GM19438 (cell line): ENCODE measurements around the gene ICA1L.

Experiments
- ATAC-seq: cut with Tn5 transposase; IDR thresholded peaks from one replicate; pipeline ENCODE4 v1.9.1; 2021; ENCODE audit warnings: low read depth; ENCODE audit not compliant: unreplicated experiment

The ICA1L gene

DNA sequence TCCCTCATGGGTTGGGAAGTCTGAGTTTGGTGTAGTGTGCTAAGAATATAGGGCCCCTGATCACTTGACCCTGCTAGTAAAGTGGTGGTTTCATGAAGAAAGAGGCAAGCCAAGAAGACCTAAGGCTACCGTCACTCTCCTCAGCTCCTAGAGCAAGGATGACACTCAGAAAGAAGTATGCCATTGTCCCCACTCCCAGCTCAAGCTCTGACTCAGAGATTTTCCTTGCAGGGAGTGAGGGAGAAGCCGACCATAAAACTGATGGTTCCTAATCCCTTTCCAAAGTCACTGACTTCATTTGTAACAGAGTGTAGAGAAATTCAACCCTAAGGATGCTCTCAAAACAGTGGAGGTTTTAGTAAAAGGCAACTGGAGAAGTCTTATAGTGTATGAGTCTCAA lies 80.9 kb downstream of the ICA1L start:
- ATAC-seq, result no peak

DNA sequence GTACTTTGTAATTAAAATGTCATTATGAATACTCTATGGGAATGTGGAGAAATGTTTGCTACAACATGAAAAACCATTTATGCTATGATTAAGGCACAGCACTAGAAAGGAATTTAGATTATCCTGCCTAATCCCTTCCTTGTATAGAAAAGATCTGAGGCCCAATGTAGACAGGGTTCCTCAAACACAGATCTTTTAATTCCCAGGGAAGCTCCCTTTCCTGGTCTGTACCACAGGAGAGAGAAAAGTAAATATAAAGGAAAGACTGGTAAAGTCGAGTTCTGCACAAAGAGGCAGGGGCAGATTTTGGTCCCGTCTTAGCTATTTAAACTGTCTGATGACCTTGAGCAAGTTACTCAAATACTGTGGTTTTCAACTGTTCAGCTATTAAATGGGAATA lies 84.7 kb downstream of the ICA1L start:
- no peak for ATAC-seq

- no peak for ATAC-seq
Measured at GRCh38 chr2:202782940-202783558, 88.5 kb downstream of the ICA1L start.

DNA sequence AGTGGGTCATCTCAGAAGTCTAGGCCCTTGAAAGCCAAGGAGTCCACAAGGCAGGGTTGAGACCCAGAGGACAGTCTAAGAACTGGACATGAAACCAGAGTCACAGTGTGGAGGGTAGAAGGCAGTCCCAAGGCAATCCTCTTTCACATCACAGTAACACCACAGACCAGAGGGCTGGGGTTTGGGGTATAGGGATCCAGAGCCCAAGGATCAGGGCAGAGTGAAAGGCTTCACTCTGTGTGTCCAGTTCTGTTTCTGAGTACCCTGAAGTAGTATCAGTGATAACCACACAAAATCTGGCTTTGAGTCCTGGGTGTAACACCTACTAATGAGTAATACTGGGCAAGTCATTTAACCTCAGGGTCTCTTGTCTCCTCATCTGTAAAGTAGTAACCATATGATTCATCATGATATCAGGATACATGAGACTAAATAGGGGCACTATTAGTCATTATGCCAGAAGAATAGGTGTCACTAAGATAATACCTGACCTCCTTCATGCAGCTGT lies 91.0 kb downstream of the ICA1L start:
- ATAC-seq, result peak; percentile 89

GRCh38 chr2:202778217-202778616 lies 93.3 kb downstream of the ICA1L start:
- no peak for ATAC-seq

- ATAC-seq, result no peak
Measured at GRCh38 chr2:202774104-202774503, 97.5 kb downstream of the ICA1L start.

- ATAC-seq, result no peak
Measured at GRCh38 chr2:202773301-202773973, 98.1 kb downstream of the ICA1L start.

- ATAC-seq, result no peak
Measured at GRCh38 chr2:202771741-202772460, 99.7 kb downstream of the ICA1L start.

- ATAC-seq, result no peak
Measured at GRCh38 chr2:202771336-202771735, 100.2 kb downstream of the ICA1L start.

- no peak for ATAC-seq
Measured at GRCh38 chr2:202769201-202769600, 102.4 kb downstream of the ICA1L start.

DNA sequence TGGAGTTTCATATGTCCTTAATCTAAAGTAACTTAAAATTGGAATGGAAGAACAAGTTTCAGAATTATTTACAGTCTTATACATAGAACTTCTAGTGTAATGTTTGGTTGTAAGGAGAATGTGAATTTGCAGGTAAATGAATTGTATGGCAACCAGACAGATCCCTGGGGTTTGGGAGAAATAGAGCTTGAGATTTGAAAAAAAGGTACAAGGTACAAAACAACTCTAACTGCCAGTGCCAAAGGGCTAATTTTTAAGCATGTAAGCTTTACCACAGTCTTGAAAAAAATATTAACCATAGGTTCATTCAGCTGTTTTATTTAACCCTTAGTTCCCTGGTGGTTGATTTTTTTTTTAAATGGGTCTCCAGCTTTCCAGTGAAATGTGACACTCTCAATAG lies 103.3 kb downstream of the ICA1L start:
- no peak for ATAC-seq

DNA sequence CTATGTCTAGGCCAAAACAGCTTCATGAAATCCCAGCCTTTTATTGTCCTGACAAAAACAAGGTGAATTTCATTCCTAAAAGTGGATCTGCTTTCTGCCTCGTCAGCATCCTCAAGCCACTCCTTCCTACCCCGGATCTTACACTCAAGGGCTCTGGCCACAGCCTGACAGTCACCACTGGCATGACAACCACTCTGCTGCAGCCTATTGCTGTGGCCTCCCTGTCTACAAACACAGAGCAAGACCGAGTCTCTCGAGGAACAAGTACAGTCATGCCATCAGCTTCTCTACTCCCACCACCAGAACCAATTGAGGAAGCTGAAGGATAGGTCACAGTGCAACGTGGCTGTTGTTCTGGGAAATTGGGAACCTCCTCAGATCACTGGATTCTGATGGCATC lies 106.1 kb downstream of the ICA1L start:
- ATAC-seq, result no peak

GRCh38 chr2:202764991-202765390 lies 106.6 kb downstream of the ICA1L start:
- ATAC-seq, result no peak

- no peak for ATAC-seq
Measured at GRCh38 chr2:202763916-202764315, 107.7 kb downstream of the ICA1L start.

DNA sequence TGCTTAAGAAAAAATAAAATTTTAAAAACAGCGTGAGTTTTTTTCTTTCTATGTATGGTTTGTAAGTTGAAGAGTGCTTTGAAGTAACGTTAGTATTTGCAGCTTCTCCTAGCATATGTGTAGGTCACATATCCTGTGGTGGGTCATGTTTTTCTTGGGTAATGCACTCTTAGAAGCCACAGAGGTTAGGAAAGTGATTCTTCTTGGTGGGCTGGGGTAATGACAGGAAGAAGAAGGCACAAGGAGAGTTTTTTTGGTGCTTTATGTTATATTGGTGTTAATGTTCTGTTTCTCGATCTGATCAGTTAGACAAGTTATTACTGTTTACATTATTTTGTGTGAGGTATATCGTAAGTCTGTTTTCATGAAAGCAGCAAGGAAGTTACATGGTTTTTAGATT lies 109.0 kb downstream of the ICA1L start:
- no peak for ATAC-seq

GRCh38 chr2:202760848-202761247 lies 110.7 kb downstream of the ICA1L start:
- no peak for ATAC-seq

DNA sequence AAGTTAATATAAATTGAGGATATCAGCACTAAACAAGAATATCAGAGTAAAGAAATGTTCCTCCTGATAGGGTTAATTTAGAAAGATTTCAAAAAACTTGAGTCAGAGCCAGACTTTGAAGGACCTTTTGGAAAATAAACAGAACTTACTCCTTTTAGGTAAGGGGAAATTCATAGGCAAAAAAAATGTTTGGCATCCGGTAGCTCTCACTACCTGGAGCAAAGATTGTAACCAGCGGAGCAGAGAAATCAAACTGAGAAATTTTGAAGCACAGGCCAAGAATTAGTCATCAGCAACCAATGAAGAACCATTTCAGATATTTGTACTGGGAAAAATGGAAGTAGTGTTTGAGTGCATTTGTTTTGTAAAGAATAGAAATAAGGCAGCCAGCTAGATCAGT lies 113.0 kb downstream of the ICA1L start:
- no peak for ATAC-seq

DNA sequence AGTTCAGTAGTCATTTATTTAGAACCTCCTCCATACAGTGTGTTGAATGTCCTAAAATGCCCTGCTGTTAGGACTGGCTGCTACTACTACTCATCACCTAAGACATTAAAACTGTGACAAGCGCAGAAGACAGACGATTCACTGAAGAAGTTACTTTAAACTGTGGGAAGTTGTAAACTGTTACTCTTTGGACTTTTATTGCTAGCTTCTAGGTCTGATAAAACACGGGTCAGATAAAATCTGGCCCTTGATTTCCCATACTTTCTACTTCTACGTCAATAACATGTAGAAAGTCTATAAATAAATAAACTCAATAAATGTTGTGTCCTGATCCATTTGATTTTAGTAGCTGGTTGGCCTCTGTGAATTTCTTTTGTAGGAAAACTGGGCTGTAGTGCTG lies 113.4 kb downstream of the ICA1L start:
- ATAC-seq, result no peak

- no peak for ATAC-seq
Measured at GRCh38 chr2:202757339-202757738, 114.2 kb downstream of the ICA1L start.

DNA sequence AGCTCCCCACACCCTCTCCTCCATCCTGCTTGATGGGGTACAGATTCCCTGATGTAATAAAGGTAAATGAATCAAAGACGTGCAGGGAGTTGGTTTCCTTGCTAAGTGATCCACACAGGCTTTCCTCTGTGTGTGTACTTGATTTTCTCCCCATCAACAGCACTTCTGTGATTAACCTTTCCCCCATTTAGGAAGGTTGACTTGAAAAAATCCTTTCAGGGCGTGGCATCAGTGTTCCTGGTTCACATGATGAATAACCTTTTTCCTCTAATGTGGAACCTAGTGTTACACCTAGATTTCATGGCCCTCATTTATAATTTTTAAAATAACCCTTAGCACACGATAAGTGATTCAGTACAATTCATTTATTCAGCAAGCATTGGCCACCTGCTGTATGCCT lies 115.0 kb downstream of the ICA1L start:
- ATAC-seq, result no peak

DNA sequence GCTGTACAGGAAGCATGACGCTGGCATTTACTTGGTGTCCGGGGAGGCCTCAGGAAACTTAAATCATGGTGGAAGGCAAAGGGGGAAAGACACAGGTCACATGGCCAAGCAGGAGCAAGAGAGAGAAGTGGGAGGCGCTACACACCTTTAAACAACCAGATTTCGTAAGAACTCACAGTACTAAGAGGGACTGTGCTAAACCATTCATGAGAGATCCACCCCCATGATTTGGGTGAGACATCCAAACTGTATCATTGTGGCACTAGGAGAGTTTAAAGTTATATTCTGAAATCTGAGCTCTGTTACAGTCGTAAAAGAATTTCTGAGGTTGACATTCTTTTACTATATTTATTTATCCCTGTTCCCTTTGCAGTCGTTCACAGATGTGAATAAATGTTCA lies 116.6 kb downstream of the ICA1L start:
- ATAC-seq, result no peak

- ATAC-seq, result no peak
Measured at GRCh38 chr2:202752071-202752470, 119.5 kb downstream of the ICA1L start.
